Gastroesophageal sphincter (tissue), 3 donors: ENCODE measurements around the gene LHFPL3.

Source experiments
- EP300 ChIP-seq: sonication (generic); formaldehyde crosslinking; IDR thresholded peaks from one replicate; pipeline ENCODE4 v1.6.1; 2017; ENCODE audit warnings: antibody characterized with exemption, mild to moderate bottlenecking
- POLR2A ChIP-seq, 2 donors: fragments of 450-650 bp; IDR thresholded peaks; one replicate each; pipeline ENCODE4 v1.6.1; 2017; ENCODE audit warnings: antibody characterized with exemption in 2 of 2, mild to moderate bottlenecking in 2 of 2, moderate library complexity in 1 of 2
- POLR2AphosphoS5 ChIP-seq: sonication (generic); formaldehyde crosslinking; IDR thresholded peaks from one replicate; pipeline ENCODE4 v1.6.1; 2017; ENCODE audit warnings: antibody characterized with exemption
- TF ChIP-seq, protein P1 (sequence below), 4 experiments: fragments of 200-600 bp in 2 of 4; fragments of 450-650 bp in 2 of 4; sonication (generic) in 1 of 4; IDR thresholded peaks; one replicate each; pipeline ENCODE4 v1.5.1; 2017 to 2019; ENCODE audit warnings: antibody characterized with exemption in 4 of 4, mild to moderate bottlenecking in 2 of 4, moderate library complexity in 2 of 4

DNA sequence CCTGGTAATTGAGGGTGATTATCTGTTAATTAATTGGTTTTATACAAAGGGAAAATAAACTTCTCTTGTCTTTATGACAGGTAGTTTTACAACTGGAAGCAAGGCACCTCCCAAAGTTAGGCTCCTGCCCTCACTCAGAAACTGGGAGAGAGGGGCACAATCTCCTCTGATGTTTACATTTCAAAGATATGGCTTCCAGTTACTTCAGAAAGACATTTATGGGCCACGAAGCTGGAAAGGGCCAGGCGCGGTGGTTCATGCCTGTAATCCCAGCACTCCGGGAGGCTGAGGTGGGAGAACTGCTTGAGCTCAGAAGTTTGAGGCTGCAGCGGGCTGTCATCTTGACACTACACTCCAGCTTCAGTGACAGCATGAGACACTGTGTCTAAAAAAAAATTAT, 570.0 kb downstream of the LHFPL3 start:
- TF ChIP-seq POLR2A (IDR thresholded peaks at IDR 0.05) (no peak), POLR2AphosphoS5 (no peak), EP300 (no peak)
- TF ChIP-seq, protein P1, sequence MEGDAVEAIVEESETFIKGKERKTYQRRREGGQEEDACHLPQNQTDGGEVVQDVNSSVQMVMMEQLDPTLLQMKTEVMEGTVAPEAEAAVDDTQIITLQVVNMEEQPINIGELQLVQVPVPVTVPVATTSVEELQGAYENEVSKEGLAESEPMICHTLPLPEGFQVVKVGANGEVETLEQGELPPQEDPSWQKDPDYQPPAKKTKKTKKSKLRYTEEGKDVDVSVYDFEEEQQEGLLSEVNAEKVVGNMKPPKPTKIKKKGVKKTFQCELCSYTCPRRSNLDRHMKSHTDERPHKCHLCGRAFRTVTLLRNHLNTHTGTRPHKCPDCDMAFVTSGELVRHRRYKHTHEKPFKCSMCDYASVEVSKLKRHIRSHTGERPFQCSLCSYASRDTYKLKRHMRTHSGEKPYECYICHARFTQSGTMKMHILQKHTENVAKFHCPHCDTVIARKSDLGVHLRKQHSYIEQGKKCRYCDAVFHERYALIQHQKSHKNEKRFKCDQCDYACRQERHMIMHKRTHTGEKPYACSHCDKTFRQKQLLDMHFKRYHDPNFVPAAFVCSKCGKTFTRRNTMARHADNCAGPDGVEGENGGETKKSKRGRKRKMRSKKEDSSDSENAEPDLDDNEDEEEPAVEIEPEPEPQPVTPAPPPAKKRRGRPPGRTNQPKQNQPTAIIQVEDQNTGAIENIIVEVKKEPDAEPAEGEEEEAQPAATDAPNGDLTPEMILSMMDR (IDR thresholded peaks at IDR 0.05), result no peak
